ENCODE results near the gene TRPM3.

GRCh38 chr9:70801181-70801829 is 320.1 kb downstream of the TRPM3 start:
- TF ChIP-seq POLR2A (IDR thresholded peaks at IDR 0.05) (no peak), CTCF (IDR thresholded peaks at IDR 0.05) (no peak), EP300 (IDR thresholded peaks at IDR 0.05) (no peak)
